GM04504 (cell line): ENCODE measurements around the gene ZNF557.

Source experiments
- DNase-seq: peaks from one replicate; pipeline ENCODE4 v3.0.0-alpha.2; 2012; ENCODE audit warnings: low read depth

ZNF557 gene

DNA sequence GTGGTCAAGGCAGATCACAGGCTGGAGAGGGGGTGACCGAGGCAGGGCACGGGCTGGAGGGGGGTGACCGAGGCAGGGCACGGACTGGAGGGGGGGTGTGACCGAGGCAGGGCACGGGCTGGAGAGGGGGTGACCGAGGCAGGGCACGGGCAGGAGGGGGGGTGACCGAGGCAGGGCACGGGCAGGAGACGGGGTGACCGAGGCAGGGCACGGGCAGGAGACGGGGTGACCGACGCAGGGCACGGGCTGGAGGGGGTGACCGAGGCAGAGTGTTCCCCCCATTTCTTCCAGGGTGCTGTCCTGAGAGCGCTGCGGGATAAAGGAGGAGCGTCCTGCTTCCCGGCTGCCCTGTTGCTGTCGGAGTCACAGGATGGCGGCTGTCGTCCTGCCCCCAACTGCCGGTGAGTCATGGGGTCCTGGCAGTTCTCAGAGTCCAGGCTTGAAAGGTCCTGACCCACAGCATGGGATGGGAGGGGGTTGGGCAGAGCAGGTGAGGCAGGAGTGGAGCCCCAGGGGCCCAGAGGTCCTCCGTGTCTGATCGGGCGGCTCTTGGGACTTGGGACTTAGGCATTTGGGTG lies 5.3 kb downstream of the ZNF557 start:
- DNase-seq: no peak

DNA sequence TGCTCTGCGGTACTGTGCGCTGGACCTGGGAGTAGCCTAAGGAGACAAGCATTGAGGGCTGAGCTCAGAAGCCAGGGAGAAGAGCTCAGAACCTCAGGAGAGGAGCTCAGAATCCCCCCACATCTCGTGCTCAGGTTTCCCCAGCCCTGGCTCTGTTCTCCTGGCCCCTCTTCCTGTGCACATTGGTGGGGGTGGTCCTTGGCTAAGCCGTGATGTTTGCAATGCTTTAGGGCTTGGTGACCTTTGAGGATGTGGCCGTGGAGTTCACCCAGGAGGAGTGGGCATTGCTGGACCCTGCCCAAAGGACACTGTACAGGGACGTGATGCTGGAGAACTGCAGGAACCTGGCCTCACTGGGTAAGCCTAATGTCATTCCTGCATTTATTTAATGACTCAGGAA lies 6.6 kb downstream of the ZNF557 start:
- no peak for DNase-seq

DNA sequence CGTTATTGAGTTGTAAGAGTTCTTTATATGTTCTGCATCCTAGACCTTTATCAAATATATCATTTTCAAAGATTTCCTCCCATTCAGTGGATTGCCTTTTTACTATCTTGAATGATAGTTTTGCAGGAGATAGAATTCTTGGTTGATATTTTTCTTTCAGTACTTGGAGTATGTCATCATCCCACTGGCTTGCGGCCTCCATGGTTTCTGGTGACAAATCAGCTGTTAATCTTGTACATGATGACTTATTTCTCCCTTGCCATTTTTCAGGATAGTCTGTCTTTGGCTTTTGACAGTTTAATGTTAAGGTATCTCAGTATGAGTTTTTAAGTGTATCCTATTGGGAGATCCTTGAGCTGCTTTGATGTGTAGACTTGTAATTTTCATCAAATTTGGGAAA lies 8.5 kb downstream of the ZNF557 start:
- DNase-seq: no peak

DNA sequence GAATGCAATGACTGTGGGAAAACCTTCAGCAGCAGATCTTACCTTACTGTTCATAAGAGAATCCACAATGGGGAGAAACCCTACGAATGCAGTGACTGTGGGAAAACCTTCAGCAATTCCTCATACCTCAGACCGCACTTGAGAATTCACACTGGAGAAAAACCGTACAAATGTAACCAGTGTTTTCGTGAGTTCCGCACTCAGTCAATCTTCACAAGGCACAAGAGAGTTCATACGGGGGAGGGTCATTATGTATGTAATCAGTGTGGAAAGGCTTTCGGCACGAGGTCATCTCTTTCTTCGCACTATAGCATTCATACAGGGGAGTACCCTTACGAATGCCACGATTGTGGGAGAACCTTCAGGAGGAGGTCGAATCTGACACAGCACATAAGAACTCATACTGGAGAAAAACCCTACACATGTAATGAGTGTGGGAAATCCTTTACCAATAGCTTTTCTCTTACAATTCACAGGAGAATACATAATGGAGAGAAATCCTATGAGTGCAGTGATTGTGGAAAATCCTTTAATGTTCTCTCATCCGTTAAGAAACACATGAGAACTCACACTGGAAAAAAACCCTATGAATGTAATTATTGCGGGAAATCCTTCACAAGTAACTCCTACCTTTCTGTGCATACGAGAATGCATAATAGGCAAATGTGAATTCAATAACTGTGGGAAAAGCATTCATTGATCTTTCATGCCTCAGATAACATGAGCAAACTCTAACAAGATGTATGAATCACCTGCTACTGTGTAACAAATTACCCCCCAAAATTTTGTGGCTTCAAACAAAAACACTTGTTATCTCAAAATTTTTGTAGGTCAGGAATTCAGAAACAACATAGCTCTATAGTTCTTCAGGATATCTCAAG lies 13.8 kb downstream of the ZNF557 start:
- DNase-seq: no peak

DNA sequence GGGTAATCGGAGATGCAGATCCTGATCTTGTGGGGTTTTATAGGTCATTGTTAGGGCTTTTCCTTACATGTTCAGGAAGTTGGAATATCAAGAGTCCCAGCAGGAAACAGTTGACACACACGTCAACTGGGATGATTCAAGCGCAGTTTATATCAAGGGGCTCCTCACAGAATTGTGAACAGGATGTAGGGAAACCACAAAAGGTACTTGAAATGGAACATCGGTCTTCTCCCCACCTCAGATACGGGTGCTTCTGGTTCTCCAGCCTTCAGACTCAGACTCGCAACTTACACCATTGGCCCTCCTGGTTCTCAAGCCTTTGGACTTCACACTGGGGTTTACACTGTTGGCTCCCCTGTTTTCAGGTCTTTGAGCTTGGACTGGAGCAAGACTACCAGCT lies 19.5 kb downstream of the ZNF557 start:
- no peak for DNase-seq

DNA sequence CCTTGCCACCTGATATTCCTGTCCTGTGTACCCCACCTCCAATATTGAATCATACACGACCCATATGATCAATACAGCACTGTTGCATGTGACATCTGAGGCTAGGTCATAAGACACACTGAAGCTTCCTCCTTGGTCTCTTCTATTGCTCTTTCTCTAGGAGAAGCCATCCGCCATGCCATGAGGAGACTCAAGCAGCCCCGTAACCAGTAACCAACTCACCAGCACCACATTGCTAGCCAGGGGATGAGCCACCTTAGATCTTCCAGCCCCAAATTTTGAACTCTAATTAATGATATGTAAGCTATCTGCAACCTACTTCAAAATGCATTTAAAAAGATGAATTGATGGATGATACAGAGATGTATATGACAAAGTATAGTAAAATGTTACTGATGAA lies 28.6 kb downstream of the ZNF557 start:
- no peak for DNase-seq

DNA sequence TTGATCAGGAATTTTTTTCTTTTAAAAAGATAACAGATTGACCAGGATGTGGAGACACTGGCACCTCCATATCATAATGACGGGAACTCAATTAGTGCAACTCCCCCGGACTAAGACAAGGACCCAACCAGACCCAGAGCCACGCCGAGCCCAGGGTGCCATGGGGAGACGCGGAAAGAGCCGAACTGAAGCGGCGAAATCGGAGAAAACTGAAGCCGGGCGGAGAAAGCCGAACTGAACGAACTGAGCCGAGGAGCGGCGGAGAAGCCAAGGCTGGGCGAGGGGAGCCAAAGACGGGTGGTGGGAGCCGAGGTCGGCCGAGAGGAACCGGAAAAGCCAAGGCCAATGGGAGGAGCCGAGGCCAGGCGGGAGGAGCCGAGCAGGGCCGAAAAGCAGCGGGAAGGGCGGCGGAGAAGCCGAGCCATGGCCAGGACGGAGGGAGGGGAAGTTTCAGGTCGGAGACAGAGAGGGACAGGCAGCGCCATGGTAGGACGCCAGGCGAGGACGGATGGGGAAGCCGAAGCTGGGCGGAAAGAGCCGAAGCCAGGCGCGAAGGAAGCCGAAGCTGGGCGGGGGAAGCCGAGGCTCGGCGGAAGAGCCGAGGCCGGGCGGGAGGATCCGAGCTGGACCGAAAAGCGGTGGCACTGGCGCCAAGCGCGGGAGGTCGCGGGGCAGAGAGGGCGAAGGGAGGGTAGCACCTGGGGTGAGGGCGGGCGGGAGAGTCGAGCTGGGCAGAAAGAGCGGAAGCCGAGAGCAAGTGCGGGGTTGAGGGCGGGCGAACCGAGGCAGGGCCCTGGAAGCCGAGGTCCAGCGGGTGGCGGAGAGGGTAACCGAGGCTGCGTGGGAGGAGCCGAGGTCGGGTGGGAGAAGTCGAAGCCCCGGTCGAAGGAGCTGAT lies 29.4 kb downstream of the ZNF557 start:
- DNase-seq: peak; percentile 80

DNA sequence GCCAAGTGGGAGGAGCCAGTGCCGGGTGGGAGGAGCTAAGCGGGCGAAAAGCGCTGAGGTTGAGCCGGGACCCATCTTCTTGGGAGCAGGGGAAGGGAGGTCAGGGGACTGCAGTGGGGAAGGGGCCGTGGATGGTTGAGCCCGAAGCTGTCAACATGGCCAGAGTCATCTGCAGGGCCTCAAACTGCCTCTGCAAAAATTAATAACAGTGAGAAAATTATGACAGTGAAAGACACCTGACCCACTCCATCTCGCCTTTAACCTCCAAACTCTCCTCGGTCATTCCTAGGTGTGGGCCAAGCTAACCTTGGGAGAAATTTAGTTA lies 30.1 kb downstream of the ZNF557 start:
- DNase-seq: no peak

DNA sequence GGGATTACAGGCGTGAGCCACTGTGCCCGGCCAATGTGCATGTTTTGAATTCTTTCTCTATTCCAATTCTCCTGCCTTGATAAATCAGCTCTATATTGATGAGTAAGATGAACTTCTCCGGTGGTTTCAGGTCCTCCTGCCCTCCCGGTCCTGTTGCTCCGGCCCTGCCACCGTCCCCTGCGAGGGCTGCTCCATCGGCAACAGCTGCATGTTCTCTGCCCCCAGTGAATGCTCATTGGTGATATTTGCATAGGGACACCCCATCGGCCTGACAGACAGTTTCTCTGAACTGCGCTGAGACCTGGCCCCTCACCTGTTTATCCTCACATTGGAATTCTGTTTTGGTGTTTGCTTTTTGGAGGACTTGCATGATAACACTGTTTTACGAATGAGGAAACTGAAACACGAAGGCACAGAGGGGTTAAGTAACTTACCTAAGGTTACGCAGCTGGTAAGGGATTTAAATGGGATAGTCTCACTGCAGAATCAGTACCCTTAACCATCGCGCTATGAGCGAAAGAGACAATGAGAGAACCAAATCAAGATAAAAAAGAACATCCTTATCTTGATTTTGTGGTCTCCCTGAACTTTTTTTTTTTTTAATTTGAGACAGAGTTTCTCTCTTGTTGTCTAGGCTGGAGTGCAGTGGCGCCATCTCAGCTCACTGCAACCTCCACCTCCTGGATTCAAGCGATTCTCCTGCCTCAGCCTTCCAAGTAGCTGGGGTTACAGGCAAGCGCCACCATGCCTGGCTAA lies 32.2 kb downstream of the ZNF557 start:
- DNase-seq: no peak

DNA sequence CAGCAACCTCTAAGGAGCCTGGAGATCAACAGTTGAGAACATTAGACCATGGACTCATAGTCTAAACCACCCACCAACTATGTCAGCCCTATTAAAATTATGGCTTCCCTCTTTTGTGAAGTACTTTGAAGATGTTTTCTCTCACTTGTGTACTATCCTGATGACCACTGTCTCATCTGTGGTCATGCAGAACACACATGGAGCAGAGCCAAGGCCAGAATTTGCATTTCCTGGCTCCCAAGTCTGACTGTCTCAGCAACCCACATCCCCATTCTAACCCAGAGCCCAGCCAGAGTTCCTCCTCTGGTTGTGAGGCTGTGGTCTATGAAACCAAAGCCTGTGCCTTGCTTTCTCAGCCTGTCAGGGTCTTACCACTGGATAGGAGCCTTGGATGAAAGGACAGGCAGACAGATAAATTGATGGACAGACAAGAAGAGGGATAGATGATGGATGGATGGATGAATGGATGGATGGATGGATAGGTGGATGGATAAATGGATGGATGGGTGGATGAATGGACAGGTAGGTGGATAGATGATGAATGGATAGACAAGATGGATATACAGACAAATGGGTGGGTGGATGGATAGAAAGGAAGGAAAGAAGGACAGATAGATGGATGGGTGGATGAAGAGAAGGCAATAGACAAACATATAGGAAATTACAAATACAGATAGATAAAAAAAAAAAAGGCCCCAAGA lies 35.4 kb downstream of the ZNF557 start:
- no peak for DNase-seq

DNA sequence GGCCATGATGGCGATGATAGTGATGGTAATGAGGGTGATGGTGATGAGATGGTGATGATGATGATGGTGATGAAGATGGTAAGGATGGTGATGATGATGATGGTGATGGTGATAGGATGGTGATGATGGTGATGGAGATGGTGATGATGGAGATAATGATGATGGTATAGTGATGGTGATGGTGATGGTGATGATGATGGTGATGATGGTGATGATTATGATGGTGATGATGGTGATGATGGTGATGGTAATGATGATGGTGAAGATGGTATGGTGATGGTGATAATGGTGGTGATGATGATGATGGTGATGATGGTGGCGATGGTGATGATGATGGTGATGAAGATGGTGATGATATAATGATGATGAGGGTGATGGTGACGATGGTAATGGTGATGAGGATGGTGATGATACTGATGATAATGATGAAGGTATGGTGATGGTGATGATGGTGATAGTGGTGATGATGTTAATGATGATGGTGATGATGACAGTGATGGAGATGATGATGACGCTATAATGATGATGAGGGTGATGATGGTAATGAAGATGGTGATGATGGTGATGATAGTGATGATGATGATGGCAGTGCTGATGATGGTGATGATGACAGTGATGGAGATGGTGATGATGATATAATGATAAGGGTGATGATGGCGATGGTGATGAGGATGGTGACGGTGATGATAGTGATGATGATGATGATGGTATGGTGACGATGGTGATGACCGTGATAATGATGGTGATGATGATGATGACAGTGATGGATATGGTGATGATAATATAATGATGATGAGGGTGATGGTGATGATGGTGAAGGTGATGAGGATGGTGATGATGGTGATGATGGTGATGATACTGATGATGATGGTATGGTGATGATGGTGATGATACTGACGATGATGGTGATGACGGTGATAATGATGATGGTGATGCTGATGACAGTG lies 37.5 kb downstream of the ZNF557 start:
- DNase-seq: no peak

DNA sequence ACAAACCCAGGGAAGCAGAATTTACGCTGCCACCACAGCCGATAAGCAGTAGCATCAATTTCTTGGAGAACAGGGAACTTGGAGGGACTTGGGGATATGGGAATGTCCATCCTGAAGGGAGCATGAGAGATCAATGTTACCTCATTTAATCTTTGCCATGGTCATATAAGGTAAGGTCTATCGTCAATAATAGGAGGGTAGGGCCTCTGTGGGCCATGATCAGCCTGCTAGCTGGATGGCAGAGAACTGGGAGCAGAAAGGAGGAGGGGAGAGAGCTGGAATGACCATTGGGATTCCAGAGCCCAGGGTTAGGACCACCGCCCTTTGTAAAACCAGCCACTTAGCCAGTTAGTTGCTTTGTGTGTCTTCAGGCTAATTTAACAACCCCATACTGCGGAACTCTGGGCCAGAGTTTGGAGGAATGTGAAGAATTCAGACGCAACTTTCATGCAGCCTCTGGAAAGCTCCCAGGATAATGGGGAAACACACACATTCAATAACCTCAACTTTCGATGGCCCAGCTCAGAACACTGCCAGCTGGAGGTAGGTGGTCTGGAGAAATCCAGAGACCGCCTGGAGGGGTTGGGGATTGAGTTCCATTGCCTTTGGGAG lies 40.3 kb downstream of the ZNF557 start:
- DNase-seq: no peak

DNA sequence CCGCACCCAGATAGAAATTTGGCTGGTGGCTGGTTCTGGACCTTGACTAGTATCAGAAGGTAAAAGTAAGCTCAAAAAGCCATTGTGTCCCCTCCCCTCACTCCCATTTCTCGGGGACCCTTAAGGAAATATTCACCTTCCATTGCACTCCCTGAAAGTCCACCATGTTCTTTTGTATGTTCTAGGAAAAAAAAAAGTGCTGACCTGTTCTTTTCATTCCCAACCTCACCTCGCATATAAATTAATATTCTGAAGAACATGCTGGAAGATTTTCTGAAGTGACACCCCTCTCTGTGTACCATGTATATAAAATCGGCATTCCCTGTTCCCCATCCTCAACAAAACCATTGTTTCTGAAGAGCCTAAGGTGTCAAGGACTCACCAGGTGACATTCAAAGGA lies 43.2 kb downstream of the ZNF557 start:
- no peak for DNase-seq

DNA sequence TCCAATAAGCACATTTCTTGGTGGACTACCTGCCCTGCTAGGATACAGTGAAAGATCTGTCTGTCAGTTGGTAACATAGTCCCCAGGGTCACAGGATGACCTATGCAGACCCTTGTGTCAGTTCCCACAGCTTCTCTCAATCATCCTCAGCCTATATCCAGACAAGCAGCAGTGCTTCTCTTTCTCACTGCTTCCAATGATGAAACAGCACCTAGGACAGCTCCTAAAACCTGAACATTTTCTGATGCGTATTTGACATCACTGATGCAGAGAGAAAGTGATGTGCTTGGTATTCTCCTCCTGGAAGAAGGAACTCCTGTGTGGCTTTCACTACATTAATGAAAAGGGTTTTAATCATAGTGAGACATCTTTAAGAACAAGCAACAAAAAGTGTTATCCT lies 43.7 kb downstream of the ZNF557 start:
- no peak for DNase-seq

DNA sequence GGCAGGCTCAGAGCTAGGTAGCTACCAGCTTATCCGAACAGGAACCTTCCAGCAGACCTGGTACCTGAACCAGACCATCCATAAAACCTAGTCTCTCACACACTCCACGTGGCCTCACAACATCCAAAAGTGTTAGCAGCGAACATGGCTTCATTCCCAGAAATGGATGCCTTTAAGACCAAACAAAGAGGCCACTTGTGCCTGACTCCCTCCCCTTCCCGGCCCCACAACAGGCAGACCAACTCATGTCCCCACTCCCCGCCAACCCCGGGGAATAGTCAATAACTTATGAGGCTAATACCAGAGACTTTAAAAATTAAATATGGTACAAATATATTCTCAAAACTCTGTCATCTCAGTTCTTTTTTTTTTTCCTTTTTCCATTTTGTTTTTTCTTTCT lies 46.2 kb downstream of the ZNF557 start:
- DNase-seq: no peak

DNA sequence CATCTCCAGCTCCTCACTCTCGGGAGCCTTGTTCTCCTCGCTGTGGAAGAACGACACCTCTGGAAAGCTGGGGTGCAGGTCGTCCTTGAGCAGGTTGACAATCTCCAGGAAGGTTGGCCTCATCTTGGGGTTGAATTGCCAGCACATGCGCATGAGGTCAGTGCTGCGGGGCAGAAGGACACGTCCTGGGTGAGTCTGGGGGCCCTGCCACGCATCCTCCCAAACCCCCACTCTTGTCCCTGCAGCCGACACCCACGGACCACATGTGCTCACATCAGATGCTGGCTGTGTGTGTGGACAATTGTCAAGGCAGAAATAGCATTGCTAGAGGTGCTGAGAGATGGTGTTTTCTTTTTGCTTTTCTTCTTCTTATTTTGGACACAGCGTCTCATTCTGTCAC lies 47.7 kb downstream of the ZNF557 start:
- no peak for DNase-seq

DNA sequence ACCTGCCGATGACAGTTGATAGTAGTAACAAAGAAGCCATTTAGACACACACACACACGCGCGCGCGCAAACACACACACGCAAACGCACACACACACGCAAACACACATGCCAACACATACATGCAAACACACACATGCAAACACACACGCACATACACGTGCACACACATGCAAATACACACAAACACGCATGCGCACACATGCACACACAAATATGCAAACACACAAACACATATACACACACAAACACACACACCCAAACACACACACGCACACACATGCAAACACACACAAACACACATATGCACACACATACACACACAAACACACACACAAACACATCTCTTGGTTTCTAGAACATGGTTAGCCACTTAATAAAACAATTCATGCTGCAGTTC lies 50.1 kb downstream of the ZNF557 start:
- DNase-seq: no peak

DNA sequence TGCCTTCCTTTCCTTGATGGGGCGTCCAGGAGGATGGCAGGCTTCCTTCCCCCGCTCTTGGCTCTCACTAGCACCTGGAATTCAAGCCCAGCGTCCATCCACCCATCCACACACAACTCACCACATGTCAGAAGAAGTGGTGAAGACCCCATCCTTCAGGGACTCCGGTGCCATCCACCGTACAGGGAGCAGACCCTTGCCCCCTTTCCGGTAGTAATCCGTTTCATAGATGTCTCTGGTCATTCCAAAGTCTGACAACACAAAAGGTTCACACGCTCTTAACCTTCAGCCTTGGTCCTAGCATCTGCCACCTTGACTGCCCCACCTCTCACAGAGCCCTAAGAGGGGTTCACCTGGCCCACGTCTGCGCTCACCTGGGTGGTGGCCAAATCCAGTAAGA lies 51.0 kb downstream of the ZNF557 start:
- DNase-seq: no peak

DNA sequence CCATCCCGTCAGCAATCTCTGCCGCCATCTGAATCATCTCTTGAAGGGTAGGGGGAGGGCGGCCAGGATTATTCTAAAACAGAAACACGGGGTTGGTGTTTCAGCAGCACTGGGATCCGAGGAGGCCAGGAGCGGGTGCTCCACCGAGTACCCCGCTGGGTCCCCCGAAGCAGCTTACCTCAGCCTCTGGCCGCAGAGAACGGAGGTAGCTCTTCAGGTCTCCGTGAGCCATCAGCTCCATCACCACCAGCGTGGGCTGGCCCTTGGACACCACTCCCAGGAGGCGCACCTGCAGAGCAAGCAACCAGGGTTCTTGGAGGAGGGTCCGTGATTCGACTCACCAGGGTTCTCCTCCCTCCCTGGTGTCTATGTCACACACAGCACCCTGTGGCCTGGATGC lies 53.2 kb downstream of the ZNF557 start:
- DNase-seq: no peak

DNA sequence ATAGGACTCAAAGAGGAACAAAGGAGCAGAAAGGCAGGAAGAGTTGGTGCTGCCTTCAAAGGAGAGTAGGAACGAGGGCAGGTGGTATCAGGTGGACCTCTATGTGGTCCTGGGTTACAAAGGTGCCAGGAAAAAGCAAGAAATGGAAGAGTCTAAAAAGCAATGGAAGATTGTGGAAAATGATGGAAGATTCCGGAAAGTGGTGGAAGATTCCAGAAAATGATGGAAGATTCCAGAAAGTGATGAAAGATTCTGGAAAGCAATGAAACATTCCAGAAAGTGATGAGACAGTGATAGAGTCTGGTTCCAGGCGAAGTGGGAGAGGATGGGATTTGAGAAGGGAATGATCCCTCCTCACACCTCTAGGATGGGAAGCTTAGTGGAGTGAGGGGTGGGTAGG lies 55.3 kb downstream of the ZNF557 start:
- no peak for DNase-seq
